Motor neuron (in vitro differentiated cells): Measurements from ENCODE around the gene PPP1R9B. TPM values are rescaled to one million over a fixed set of nuclear protein-coding genes. Genes with fewer than 3 reads are reported as not detected.

Experiments
- ATAC-seq, 8 experiments: fragments of 200-7000 bp; cut with Tn5 transposase; replicated peaks in 6 of 8; 2 replicates each; pipeline ENCODE4 v1.8.0; 2021; ENCODE audit warnings: mild to moderate bottlenecking in 8 of 8, moderate library complexity in 8 of 8
- H3K27ac ChIP-seq, 2 donors: fragments of 250-450 bp; sonication (Bioruptor Pico); 2 replicates each; pipeline ENCODE4 v1.9.0; 2021; ENCODE audit warnings: antibody characterized with exemption in 2 of 2, mild to moderate bottlenecking in 2 of 2, moderate library complexity in 1 of 2
- H3K4me1 ChIP-seq, 2 donors: fragments of 250-450 bp; sonication (Bioruptor Pico); replicated peaks in 1 of 2; 2 replicates each; pipeline ENCODE4 v1.6.1; 2021; ENCODE audit warnings: antibody characterized with exemption in 2 of 2, mild to moderate bottlenecking in 2 of 2, moderate library complexity in 1 of 2
- H3K4me3 ChIP-seq, 5 donors: fragments of 250-450 bp; sonication (Bioruptor Pico); 2 replicates each; pipeline ENCODE4 v1.9.0; 2021; ENCODE audit warnings: antibody characterized with exemption in 5 of 5, mild to moderate bottlenecking in 5 of 5, moderate library complexity in 4 of 5
- WGBS, 10 experiments: fragments of 450-650 bp; shearing (Covaris generic); methylation state at CpG; one replicate each; pipeline ENCODE4 v1.0.0; 2022; 5-methylcytosine and 5-hydroxymethylcytosine counted together
- in situ Hi-C, 9 experiments: fragments of 400-800 bp; cut with MboI; loops; one replicate each; pipeline ENCODE4 v1.15.0; 2021; ENCODE audit warnings: low sequenced_read_pairs in 9 of 9, low pct_unique_long_range_greater_than_20kb in 2 of 9; ENCODE audit not compliant: unreplicated experiment in 9 of 9
- total RNA-seq, 8 experiments: library from RNA; unstranded; fragments of 300-600 nt; gene quantifications; 2 replicates each; pipeline versions ENCODE4 v1.2.3 to v1.2.4, GENCODE V29; 2022

PPP1R9B gene
- total RNA-seq, 8 experiments from 2014 or later: 19.7 to 43.3 (median 29.6) TPM

DNA sequence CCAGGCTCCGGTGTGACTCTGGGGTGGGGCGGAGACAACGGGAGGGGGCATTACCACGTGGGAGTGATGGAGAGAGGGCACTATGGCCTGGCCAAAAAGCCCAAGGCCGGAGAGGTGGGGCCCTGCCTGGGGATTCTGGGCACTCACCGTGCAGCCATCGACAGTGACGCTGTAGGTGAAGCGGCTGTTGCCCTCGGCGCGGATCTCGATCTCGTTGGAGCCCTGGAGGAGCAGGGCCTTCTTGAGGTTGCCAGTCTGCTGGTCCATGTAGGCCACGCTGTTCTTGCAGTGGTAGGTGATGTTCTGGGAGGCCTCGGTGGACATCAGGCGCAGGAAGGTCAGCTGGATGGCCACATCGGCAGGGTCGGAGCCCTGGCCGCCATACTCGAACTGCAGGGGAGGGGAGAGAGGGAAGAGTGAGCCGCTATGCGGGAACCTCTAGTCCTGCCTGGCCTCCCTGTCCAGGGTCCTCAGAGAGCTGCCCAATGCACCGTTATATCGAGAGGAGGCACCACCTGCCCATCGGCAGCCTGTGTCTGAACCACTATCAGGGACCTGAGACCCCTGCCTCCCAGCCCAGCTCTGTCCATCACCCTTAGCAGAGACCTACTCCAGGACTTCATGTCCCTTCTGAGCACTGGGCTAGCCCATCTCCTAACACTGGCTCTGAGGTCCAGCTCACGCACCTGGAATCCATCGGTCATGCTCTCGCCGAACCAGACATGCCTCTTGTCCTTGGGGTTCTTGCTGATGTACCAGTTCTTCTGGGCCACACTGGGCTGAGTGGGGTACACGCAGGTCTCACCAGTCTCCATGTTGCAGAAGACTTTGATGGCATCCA lies 35.4 kb upstream of the PPP1R9B start:
- H3K4me3 ChIP-seq: no peak overlapping the region
- in situ Hi-C loops: loop anchor here in 4 of 9 experiments (25.0 kb wide), 1 partner anchor 101 kb away; no protein-coding TSS in a partner anchor
- 60 to 95% (median 77%) methylated on average over 1 to 8 of the region's 31 CpGs; no CpG with 5 or more reads in 6 of the 10 experiments for WGBS, 10 experiments
- no peak for ATAC-seq
- H3K4me1 ChIP-seq: peaks cover 15 to 17% of the 10 kb centered on the region in 2 donors
- H3K27ac ChIP-seq: no peak overlapping the region

DNA sequence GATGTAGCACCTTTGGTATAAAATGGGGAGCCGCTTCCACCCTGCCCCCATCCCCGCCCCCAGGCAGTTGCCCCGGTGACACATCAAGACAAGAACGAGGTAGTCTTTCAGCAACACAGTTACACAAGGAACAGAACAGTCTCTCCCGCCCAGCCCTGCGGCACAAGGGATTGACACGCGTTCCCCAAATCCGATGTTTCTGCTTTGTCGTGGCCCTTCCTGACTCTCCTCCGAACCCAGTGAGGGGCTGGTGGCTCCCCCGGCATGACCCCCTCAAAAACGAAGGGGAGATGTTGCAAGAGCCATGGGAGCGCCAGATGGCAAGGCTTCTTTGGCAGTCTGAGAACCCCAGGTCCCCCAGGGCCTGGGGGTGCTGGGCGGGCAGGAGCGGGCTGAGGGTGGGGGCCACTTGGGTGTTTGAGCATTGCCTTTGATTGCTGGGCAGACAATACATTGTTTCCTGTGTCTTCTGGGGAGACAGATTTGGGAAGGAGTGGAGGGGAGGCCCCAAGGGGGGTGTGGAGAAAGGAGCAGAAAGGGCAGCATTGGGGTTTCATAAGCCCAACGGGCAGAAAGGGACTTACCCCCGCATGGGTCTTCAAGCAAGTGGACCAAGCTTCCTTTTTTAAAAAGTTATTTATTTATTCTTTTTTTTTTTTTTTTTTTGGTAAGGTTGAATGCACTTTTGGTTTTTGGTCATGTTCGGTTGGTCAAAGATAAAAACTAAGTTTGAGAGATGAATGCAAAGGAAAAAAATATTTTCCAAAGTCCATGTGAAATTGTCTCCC lies 34.3 kb upstream of the PPP1R9B start:
- H3K27ac ChIP-seq: no peak overlapping the region
- ATAC-seq: peak in 7 of 8 experiments; percentile 39 to 49 (median 45)
- peaks cover 15 to 17% of the 10 kb centered on the region in 2 donors for H3K4me1 ChIP-seq
- in situ Hi-C loops: loop anchor here in 4 of 9 experiments (25.0 kb wide), 1 partner anchor 102 kb away; no protein-coding TSS in a partner anchor
- 20 to 100% (median 67%) methylated on average over 1 to 12 of the region's 19 CpGs; no CpG with 5 or more reads in 1 of the 10 experiments for WGBS, 10 experiments
- H3K4me3 ChIP-seq: no peak overlapping the region

DNA sequence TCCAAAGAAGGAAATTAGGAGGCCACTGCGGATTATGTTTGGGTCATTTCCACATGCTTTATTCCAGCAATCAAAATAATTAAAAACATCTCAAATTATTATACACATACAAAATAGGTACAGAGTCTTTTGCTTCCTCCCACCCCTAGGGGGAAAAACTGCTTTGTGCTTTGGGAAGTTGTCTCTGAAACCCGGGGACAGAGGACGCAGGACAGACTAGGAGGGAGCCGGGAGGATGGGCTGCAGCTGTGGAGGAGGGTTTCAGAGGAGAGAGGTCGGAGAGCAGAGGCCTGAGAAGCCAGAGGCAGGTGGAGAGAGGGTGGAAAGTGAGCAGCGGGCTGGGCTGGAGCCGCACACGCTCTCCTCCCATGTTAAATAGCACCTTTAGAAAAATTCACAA lies 33.6 kb upstream of the PPP1R9B start:
- in situ Hi-C loops: loop anchor here in 4 of 9 experiments (25.0 kb wide), 1 partner anchor 103 kb away; no protein-coding TSS in a partner anchor
- H3K4me1 ChIP-seq: peaks cover 15 to 17% of the 10 kb centered on the region in 2 donors
- H3K27ac ChIP-seq: no peak overlapping the region
- ATAC-seq: peak in 7 of 8 experiments; percentile 4 to 62 (median 53)
- no peak overlapping the region for H3K4me3 ChIP-seq
- WGBS, 10 experiments: 0 to 52% (median 27%) methylated on average over 1 to 8 of the region's 8 CpGs; no CpG with 5 or more reads in 3 of the 10 experiments

GRCh38 chr17:50183421-50183994 lies 33.0 kb upstream of the PPP1R9B start:
- Histone ChIP-seq H3K4me1 (peaks cover 15 to 17% of the 10 kb centered on the region in 2 donors), H3K4me3 (no peak overlapping the region), H3K27ac (no peak overlapping the region)
- in situ Hi-C loops: loop anchor here in 4 of 9 experiments (25.0 kb wide), 1 partner anchor 104 kb away; no protein-coding TSS in a partner anchor
- 8 to 100% (median 65%) methylated on average over 1 to 10 of the region's 12 CpGs; no CpG with 5 or more reads in 4 of the 10 experiments for WGBS, 10 experiments
- ATAC-seq: no peak

GRCh38 chr17:50182783-50183420 lies 32.4 kb upstream of the PPP1R9B start:
- Histone ChIP-seq H3K4me1 (peaks cover 20 to 21% of the 10 kb centered on the region in 2 donors), H3K27ac (no peak overlapping the region), H3K4me3 (no peak overlapping the region)
- no peak for ATAC-seq
- WGBS, 10 experiments: 36 to 100% (median 75%) methylated on average over 2 to 12 of the region's 18 CpGs; no CpG with 5 or more reads in 2 of the 10 experiments
- in situ Hi-C loops: loop anchor here in 4 of 9 experiments (25.0 kb wide), 1 partner anchor 104 kb away; no protein-coding TSS in a partner anchor

DNA sequence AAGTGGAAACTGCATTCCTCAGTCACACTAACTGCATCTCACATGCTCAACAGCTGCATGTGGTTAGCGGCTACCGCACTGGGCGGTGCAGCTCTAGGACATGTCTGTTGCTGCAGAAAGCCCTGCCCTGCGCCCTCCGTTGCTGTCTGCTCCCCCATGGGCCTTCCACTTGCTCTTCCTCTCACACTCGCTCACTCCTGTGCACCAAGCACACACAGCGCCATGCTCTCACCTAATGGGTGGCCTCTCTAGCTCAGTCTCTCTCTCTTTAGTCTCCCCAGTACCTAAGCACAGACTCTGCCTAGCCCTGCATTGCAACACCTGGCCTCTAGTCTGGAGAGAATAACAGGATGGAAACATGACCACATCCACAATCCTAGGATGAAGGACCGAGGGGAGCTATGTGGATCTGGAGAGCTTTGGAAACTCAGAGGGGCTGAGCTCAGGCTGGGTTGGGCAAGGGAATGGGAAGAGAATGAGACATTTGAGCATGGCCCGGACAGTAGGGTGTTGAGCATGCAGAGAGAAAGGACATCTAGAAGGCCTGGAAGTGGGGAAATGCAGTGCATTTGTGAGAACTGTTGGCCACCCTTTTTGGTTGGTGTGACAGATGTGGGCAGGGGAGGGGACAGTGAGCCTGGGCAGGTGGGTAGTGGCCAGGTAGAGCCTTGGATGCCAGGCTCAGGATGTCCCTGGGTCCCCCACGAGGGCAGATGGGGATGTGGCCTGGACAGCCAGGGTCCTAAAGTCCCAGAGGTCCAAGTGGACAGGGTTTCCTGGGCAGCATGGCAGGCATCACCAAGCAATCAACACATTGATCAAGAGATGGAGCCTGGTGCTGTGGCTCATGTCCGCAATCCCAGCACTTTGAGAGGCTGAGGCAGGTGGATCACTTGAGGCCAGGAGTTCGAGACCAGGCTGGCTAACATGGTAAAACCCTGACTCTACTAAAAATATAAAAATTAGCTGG lies 31.4 kb upstream of the PPP1R9B start:
- Histone ChIP-seq H3K4me3 (no peak overlapping the region), H3K4me1 (peaks cover 23 to 24% of the 10 kb centered on the region in 2 donors), H3K27ac (no peak overlapping the region)
- in situ Hi-C loops: loop anchor here in 4 of 9 experiments (25.0 kb wide), 1 partner anchor 105 kb away; no protein-coding TSS in a partner anchor
- WGBS, 10 experiments: 7 to 100% (median 68%) methylated on average over 1 to 8 of the region's 12 CpGs; no CpG with 5 or more reads in 1 of the 10 experiments
- ATAC-seq: peak in 3 of 8 experiments; percentile 1 to 57 (median 42)

DNA sequence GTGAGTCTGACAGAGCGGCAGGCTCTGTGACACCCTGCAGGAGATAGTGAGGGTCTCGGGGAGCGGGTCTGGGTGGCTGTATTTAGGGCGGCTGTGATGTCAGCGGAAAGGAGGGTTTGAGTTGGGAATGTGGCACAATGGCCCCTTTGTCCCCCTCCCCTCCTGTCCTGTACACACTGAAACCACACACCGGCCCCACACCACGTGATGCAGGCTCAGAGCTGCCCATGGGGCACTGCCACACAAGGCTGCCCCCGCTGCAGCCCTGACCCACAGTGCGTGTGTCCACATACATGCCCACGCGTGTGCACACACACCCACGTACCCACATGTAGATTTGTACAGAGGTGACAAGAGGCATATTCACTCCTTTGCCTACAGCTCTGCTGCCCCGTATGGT lies 30.7 kb upstream of the PPP1R9B start:
- no peak for ATAC-seq
- Histone ChIP-seq H3K4me1 (peaks cover 23 to 24% of the 10 kb centered on the region in 2 donors), H3K4me3 (no peak overlapping the region), H3K27ac (no peak overlapping the region)
- WGBS, 10 experiments: 0 to 97% (median 80%) methylated on average over 1 to 10 of the region's 13 CpGs; no CpG with 5 or more reads in 1 of the 10 experiments
- in situ Hi-C loops: loop anchor here in 4 of 9 experiments (25.0 kb wide), 1 partner anchor 106 kb away; no protein-coding TSS in a partner anchor

DNA sequence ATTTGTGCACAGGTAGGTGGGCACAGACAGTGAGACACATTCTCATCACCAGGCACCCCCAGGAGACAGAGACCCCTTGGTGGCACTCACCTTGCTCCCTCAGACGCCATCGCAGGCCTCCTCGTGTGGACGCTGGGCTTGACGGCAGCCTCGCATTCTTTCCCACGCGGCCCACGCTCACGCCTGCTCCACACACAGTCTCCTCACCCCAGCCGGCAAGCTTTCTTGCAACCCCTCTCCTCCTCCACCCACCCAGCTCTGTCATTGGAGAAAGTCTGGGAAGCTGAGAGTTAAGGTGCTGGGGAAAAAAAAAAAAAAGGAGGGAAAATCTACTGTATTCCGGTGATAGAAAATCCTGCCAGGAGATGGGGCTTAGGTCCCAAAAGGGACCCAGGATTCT lies 30.1 kb upstream of the PPP1R9B start:
- Histone ChIP-seq H3K4me3 (no peak overlapping the region), H3K27ac (no peak overlapping the region), H3K4me1 (peaks cover 23 to 24% of the 10 kb centered on the region in 2 donors)
- in situ Hi-C loops: loop anchor here in 4 of 9 experiments (25.0 kb wide), 1 partner anchor 107 kb away; no protein-coding TSS in a partner anchor
- ATAC-seq: no peak
- WGBS, 10 experiments: 0 to 80% (median 8%) methylated on average over 1 to 11 of the region's 12 CpGs; no CpG with 5 or more reads in 4 of the 10 experiments

GRCh38 chr17:50180111-50180510 lies 29.6 kb upstream of the PPP1R9B start:
- WGBS, 10 experiments: 70 to 100% (median 80%) methylated on average over 1 to 2 of the region's 4 CpGs; no CpG with 5 or more reads in 7 of the 10 experiments
- Histone ChIP-seq H3K4me1 (peaks cover 23 to 24% of the 10 kb centered on the region in 2 donors), H3K4me3 (no peak overlapping the region), H3K27ac (no peak overlapping the region)
- ATAC-seq: no peak
- in situ Hi-C loops: loop anchor here in 4 of 9 experiments (25.0 kb wide), 1 partner anchor 107 kb away; no protein-coding TSS in a partner anchor

DNA sequence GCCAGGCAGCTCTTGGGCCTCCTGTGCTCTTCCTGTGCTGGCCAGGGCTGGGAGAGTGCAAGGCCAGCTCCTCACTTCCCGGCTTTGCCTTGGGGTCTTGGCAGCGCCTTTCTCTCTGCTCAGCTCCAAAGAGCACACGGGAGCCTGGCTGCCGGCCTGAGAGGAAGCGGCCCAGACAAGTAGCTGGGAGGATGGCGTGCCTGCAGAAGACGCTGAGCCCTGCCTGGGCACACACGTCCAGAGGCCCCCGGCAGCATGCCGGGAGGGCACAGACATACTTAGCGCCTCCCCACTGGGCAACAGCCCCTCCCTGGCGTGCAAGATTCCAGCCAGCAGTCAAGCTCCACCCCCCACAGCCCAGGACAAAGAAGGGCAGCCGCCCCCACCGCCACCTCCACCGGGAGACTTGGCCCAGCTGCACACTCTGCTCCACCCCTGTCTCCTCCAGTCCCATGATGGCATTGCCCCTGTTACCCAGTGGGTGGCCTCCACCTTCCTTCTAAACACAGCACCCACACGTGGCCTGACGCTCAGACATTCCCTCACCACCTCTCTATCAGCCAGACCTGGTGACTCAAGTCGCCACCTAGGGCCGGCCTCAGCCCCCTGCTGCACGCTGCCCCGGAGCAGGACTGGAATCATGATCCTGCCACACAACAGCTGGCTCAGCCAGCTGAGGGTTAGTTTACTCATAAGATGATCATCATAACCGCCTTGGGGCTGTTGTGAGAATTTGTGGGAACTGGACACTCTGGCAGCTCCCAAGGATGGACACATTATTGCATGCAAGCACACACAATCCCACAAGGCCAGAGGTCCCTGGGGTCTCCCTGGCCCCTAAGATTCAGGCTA lies 27.7 kb upstream of the PPP1R9B start:
- ATAC-seq: peak; percentile 76 to 95 (median 86)
- Histone ChIP-seq H3K4me3 (no peak overlapping the region), H3K27ac (no peak overlapping the region), H3K4me1 (peaks cover 13 to 14% of the 10 kb centered on the region in 2 donors)
- in situ Hi-C loops: loop anchor here in 4 of 9 experiments (25.0 kb wide), 1 partner anchor 109 kb away; no protein-coding TSS in a partner anchor
- 0 to 80% (median 51%) methylated on average over 1 to 5 of the region's 22 CpGs; no CpG with 5 or more reads in 6 of the 10 experiments for WGBS, 10 experiments
